ENCODE data around the gene MEPE. TPM values are rescaled to one million over a fixed set of nuclear protein-coding genes. Genes with fewer than 3 reads are reported as not detected.

MEPE gene
- total RNA-seq, 4 donors from 2014 or later: not detected

GRCh38 chr4:87807402-87807801 is 25.4 kb upstream of the MEPE start:
- WGBS, 2 donors: 71 to 89% methylated on average over 3 of the region's 3 CpGs
- Histone ChIP-seq H3K36me3 (no peaks in the 10 kb centered on the region), H3K4me3 (replicated peaks in 1 of 3) (no peak overlapping the region), H3K9me3 (no peaks in the 10 kb centered on the region), H3K4me1 (no peaks in the 10 kb centered on the region), H3K27ac (no peak overlapping the region), H3K27me3 (no peaks in the 10 kb centered on the region)
- no peak for DNase-seq
- intact Hi-C loops (cut with DNase I): no loop called here
- TF ChIP-seq CTCF (IDR thresholded peaks at IDR 0.05) (no peak), POLR2A (IDR thresholded peaks at IDR 0.05) (no peak)

- Histone ChIP-seq H3K27me3 (no peaks in the 10 kb centered on the region), H3K36me3 (no peaks in the 10 kb centered on the region), H3K9me3 (no peaks in the 10 kb centered on the region), H3K4me3 (replicated peaks in 1 of 3) (no peak overlapping the region), H3K4me1 (no peaks in the 10 kb centered on the region), H3K27ac (no peak overlapping the region)
- TF ChIP-seq CTCF (IDR thresholded peaks at IDR 0.05) (no peak), POLR2A (IDR thresholded peaks at IDR 0.05) (no peak)
- DNase-seq: no peak
- 93 to 99% methylated on average over 2 of the region's 2 CpGs for WGBS, 2 donors
- intact Hi-C loops (cut with DNase I): no loop called here
Observed at GRCh38 chr4:87811977-87812376, 20.8 kb upstream of the MEPE start.

- Histone ChIP-seq H3K4me1 (no peaks in the 10 kb centered on the region), H3K36me3 (no peaks in the 10 kb centered on the region), H3K9me3 (no peaks in the 10 kb centered on the region), H3K27ac (no peak overlapping the region), H3K27me3 (no peaks in the 10 kb centered on the region), H3K4me3 (replicated peaks in 1 of 3) (no peak overlapping the region)
- WGBS, 2 donors: 67 to 68% methylated on average over 5 to 8 of the region's 8 CpGs
- TF ChIP-seq CTCF (IDR thresholded peaks at IDR 0.05): no peak
- no peak for TF ChIP-seq POLR2A (IDR thresholded peaks at IDR 0.05)
- intact Hi-C loops (cut with DNase I): no loop called here
- DNase-seq: no peak
Observed at GRCh38 chr4:87819281-87819919, 13.4 kb upstream of the MEPE start.

GRCh38 chr4:87823200-87823599 is 9.6 kb upstream of the MEPE start:
- no peak for TF ChIP-seq CTCF (IDR thresholded peaks at IDR 0.05)
- TF ChIP-seq POLR2A (IDR thresholded peaks at IDR 0.05): no peak
- WGBS, 2 donors: 79 to 82% methylated on average over 4 of the region's 4 CpGs

GRCh38 chr4:87823724-87824123 is 9.0 kb upstream of the MEPE start:
- TF ChIP-seq POLR2A (IDR thresholded peaks at IDR 0.05) (no peak), CTCF (IDR thresholded peaks at IDR 0.05) (no peak)
- intact Hi-C loops (cut with DNase I): no loop called here
- no peaks in the 10 kb centered on the region for H3K27me3 ChIP-seq
- H3K27ac ChIP-seq: no peak overlapping the region
- no peaks in the 10 kb centered on the region for H3K36me3 ChIP-seq
- H3K4me3 ChIP-seq (replicated peaks in 1 of 3): no peak overlapping the region
- DNase-seq: no peak
- H3K9me3 ChIP-seq: no peaks in the 10 kb centered on the region
- no peaks in the 10 kb centered on the region for H3K4me1 ChIP-seq
- 84 to 89% methylated on average over 1 of the region's 1 CpG for WGBS, 2 donors

More at GRCh38 chr4:87823200-87823599, 9.6 kb upstream of the MEPE start:
- no peak for DNase-seq
- H3K4me3 ChIP-seq (replicated peaks in 1 of 3): no peak overlapping the region
- H3K27me3 ChIP-seq: no peaks in the 10 kb centered on the region
- H3K4me1 ChIP-seq: no peaks in the 10 kb centered on the region
- H3K27ac ChIP-seq: no peak overlapping the region
- no peaks in the 10 kb centered on the region for H3K36me3 ChIP-seq
- H3K9me3 ChIP-seq: no peaks in the 10 kb centered on the region
- intact Hi-C loops (cut with DNase I): no loop called here
